HG02798 (cell line): ENCODE results near the gene HCFC1R1.

ENCODE experiments used
- ATAC-seq: cut with Tn5 transposase; IDR thresholded peaks from one replicate; pipeline ENCODE4 v1.9.1; 2021; ENCODE audit warnings: mild to moderate bottlenecking; ENCODE audit not compliant: unreplicated experiment, poor library complexity

The HCFC1R1 gene

GRCh38 chr16:3020604-3021448 is 2.9 kb downstream of the HCFC1R1 start:
- no peak for ATAC-seq

GRCh38 chr16:3020247-3020603 is 3.5 kb downstream of the HCFC1R1 start, which contains the start of gene TNFRSF12A:
TNFRSF12A (plus strand) TSS chr16:3020368; CDS start chr16:3020398, 30 bp downstream.
- peak; percentile 26 for ATAC-seq

GRCh38 chr16:3019594-3020246 is 4.0 kb downstream of the HCFC1R1 start:
- no peak for ATAC-seq

- ATAC-seq, result no peak
Observed at GRCh38 chr16:3017794-3018506, 5.8 kb downstream of the HCFC1R1 start, which contains the start of gene CLDN6. CLDN6 (minus strand) TSS chr16:3018183; CDS start chr16:3016021, 2,162 bp downstream.

DNA sequence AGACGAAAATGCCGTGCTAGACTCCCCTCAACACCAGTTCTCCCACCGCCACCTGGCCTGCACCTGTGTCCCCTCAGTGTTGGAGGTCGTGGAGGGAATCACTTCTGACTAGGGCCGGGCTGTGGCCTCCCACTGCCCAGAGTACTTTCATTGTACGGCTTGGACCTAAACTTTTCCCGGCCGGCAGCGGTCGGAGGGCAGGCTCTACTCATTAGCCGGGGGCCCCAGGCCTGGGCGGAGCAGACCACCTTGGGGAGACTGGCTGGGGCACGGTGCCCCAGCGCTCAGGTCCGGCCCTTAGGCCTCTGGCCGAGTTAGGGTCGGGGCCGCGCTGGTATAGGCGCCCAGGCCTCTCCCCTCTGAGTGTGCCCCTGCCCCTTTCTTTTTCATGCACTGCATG is 6.4 kb downstream of the HCFC1R1 start:
- no peak for ATAC-seq

DNA sequence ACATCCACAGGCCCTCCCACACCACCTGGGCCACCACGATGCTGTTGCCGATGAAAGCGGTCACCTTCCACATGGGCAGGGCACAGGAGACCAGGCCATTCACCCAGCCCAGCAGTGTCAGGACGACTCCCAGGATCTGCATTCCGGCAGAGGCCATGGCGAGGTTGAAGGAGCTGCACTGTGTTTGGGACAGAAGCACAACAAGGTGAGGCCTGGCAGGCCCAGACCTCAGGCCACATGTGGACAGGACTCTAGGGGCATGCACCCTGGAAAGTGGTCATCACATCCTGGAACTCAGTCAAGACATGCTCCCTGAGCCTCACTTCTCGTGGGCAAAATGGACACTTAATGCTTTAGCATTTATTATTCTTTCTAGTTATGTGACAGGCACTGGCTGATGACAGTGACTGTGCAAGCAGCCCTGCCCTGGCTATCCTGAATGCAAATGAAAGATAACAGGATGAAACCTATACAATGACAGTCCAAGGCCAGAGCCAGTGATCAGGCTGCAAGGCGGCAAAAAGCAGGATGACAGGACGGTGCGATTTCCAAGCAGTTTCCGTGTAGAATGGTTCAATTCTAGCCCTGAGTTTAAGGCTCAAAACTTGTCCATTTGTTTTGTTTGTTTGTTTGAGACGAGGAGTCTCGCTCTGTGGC is 7.7 kb downstream of the HCFC1R1 start:
- no peak for ATAC-seq

- ATAC-seq, result no peak
Observed at GRCh38 chr16:3014971-3015370, 8.8 kb downstream of the HCFC1R1 start.

DNA sequence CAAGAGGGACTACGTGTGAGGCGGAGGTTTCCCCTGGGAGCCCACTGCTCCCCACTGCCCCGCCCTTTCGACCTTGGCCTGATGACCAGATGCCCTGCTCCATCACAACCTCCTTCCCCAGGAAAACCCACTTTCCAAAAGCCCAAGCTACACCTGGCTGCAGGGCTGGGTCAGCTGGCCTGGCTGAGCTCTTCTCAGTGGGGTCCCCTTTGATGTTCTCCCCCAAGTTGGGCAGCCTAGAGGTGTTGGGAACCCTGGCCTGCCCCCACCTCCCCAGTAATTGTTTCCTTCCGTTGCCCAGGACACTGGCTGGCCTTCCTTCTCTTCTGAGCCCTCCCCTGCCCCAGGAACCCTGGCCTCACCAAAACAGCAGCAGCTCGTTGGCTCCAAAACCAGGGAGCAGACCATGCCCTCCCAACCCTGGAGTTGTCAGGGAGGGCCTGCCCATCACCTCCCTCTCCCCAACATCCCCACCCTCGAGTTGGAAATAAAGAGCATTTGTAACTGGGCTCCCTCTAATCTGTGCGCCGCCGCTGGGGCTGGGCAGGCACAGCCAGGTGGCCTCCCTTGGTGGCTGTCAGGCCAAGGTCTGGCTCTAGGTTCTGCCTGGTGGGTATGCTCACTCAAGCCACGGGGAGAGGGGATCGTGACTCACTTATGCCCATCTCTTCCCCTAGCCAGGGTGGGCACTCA is 9.6 kb downstream of the HCFC1R1 start:
- no peak for ATAC-seq

GRCh38 chr16:3013491-3013951 is 10.2 kb downstream of the HCFC1R1 start:
- no peak for ATAC-seq

DNA sequence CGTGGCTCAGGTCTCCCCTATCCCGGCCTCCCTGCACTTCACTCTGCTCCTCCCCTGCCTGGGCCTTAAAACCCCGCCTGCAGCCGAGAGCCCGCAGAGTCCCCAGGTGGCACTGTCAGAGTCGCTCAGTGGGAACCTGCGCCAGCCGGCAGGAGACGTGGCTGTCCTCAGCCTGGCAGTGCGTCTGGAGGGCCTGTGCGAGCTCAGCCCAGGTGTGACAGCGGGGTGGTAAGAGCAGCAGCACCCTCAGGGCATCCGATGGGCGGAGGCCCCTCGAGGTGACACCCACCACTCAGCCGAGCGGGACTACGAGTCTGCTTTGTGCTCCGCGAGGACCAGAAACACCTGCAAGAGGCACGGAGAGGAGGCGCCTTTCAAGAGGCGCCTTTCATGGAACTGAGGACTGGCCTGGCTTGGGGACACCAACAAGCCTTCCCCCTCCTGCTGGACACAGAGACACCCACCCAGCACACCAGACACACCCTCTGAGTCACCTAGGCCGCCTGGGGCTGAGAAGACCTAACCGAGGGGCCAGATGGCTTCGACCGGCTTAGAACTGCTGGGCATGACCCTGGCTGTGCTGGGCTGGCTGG is 10.8 kb downstream of the HCFC1R1 start, which contains the start of gene CLDN9:
CLDN9 (plus strand) TSS at position 96 of the 593 bp plus-strand sequence; CDS start at position 536, 440 bp downstream.
- ATAC-seq, result no peak

GRCh38 chr16:3012246-3012645 is 11.5 kb downstream of the HCFC1R1 start:
- ATAC-seq, result no peak

GRCh38 chr16:3010510-3010909 is 13.2 kb downstream of the HCFC1R1 start:
- ATAC-seq, result no peak

- ATAC-seq, result no peak
Observed at GRCh38 chr16:3009568-3010390, 14.0 kb downstream of the HCFC1R1 start.

DNA sequence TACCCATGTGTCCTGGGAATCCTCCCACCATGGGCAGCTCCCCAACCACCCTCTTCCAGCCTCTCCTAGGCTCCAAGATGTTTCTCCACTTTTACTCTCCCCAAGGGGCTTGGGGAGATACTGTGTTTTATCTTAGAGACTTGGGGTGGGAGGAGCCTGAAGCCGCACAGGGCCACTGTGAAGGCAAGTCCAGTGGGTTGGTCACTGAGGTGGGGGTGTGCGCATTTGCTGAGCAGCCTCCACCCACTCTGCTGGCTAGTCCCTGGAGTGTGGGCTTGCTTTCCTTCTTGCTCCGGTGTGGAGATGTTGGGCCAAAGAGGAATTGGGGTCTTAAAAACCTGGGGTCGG is 15.1 kb downstream of the HCFC1R1 start:
- ATAC-seq, result no peak

GRCh38 chr16:3007957-3008689 is 15.6 kb downstream of the HCFC1R1 start:
- no peak for ATAC-seq

DNA sequence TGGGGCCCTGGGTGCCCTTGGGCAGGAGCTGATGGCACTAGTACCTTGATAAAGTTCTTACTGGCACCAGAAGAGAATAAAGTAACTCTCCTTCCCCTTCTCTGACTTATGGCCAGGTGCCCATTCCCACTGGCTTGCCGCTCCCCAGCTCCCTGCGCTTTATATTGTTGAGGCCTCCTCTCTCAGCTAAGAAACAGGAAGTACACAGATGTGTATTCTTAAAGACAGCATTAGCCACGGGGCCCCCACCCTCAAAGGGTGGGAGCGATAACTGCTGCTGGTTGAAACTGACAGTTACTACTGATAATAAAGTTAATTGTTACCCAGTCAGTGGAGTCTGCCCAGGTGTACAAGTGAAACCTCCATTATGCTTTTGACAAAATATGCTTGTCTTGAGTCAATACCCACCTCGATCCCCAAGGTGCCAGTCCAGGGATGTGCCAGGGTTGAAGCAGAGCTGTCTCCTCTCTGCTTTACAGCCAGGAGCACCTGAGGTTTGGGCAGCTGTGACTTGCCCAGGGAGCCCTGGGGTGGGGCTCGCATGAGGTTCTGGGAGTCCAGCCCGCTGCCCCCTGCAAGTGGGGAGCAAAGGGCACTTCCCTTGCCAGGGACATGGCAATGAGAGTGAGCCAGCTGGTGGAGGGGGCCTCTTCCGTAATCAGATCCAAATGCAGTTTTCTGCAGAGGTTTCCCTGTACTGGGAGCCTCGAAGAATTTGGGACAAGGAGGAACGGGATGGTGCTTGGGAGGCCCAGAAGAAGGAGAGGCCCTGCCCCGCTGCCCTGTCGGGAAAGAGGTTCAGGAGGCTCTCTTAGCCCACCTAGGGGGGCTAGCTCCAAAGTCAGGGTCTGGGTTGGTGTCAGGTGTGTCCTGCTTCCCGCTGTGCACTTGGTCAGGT is 16.4 kb downstream of the HCFC1R1 start:
- ATAC-seq, result no peak

DNA sequence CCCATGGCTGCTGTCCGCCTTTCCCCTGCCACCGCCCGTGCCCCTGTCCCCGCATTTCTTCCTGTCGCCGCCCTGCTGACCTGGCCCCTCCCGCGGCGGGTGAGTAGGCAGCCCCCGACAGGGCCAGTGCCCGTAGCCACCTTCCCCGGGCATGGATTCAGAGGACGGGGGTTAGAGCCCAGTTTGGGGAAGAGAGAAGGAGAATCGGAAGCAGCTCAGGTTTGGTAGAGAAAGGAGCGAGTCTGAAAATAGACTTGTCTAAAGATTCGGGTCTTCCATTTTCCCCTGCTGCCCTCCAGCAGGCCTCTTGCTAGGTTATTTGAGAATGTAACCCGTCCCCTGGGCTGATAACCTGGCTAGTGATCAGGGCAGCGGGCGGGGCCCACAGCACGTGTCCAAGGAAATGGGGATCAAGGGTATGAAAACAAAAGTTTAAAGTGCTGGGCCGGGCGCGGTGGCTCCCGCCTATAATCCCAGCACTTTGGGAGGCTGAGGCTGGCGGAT is 18.9 kb downstream of the HCFC1R1 start:
- ATAC-seq, result no peak
